GM13977 (cell line): ENCODE measurements around the gene DMXL2.
"Not testable (repeated sequence)": the region's sequence is repeated elsewhere in the genome, so short reads cannot be mapped to it uniquely, and the experiment has no call there.

Experiments
- DNase-seq: peaks from one replicate; pipeline ENCODE4 v3.0.0; 2012; ENCODE audit warnings: low spot score
- CTCF ChIP-seq: IDR thresholded peaks from 2 replicates; pipeline ENCODE4 v1.5.1; 2012; ENCODE audit warnings: mild to moderate bottlenecking, control low read depth; ENCODE audit not compliant: insufficient read depth; ENCODE audit errors: extremely low read depth, missing control alignments
- in situ Hi-C: fragments of 300-500 bp; cut with MboI; formaldehyde crosslinking; loops from one replicate; pipeline ENCODE4 v1.12.0; 2022; ENCODE audit warnings: low sequenced_read_pairs, low pct_unique_long_range_greater_than_20kb, mixed read lengths, inconsistent platforms; ENCODE audit not compliant: unreplicated experiment

DMXL2 gene

GRCh38 chr15:51577636-51578304 is 44.8 kb downstream of the DMXL2 start:
- in situ Hi-C loops: no loop called here
- no peak for DNase-seq
- TF ChIP-seq CTCF: no peak

GRCh38 chr15:51576911-51577500 is 45.6 kb downstream of the DMXL2 start:
- in situ Hi-C loops: no loop called here
- DNase-seq: no peak
- TF ChIP-seq CTCF: no peak

GRCh38 chr15:51576286-51576850 is 46.2 kb downstream of the DMXL2 start:
- no peak for DNase-seq
- in situ Hi-C loops: no loop called here
- TF ChIP-seq CTCF: no peak

- in situ Hi-C loops: no loop called here
- DNase-seq: no peak
- no peak for TF ChIP-seq CTCF
These were observed 46.8 kb downstream of the DMXL2 start for GRCh38 chr15:51575775-51576174.

GRCh38 chr15:51573352-51573751 is 49.2 kb downstream of the DMXL2 start:
- DNase-seq, in situ Hi-C loops: not testable (repeated sequence)

GRCh38 chr15:51568939-51569784 is 53.4 kb downstream of the DMXL2 start:
- DNase-seq, in situ Hi-C loops: not testable (repeated sequence)

GRCh38 chr15:51561271-51561670 is 61.3 kb downstream of the DMXL2 start:
- no peak for DNase-seq
- in situ Hi-C loops: no loop called here
- no peak for TF ChIP-seq CTCF
